Left hindlimb (tissue), 1 donor: Measurements from ENCODE around the gene PCED1B.
"Not testable (repeated sequence)": the region's sequence is repeated elsewhere in the genome, so short reads cannot be mapped to it uniquely, and the experiment has no call there.

Source experiments
- DNase-seq: peaks from one replicate; pipeline ENCODE4 v3.0.0-alpha.2; 2018

The PCED1B gene

DNA sequence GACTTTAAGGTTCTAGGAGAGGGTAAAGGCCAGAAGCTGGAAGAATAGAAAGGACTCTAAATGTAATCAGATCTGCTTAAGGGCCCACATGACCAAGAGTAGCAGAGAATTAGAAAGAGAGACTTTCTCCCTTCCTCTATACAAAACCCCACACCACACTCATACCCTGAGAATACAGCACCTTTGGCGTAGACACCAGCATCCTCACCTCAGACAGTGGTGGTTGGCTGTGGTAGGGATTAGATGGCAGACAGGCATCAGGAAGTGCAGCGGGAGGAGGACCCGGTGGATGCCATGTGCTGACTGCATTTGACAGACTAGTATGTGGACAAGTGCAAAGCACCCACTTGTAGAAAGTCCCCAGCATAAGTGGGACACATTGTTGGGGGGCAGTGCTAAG lies 98.6 kb downstream of the PCED1B start:
- no peak for DNase-seq

GRCh38 chr12:47182164-47182938 lies 102.9 kb downstream of the PCED1B start:
- not testable (repeated sequence) for DNase-seq

DNA sequence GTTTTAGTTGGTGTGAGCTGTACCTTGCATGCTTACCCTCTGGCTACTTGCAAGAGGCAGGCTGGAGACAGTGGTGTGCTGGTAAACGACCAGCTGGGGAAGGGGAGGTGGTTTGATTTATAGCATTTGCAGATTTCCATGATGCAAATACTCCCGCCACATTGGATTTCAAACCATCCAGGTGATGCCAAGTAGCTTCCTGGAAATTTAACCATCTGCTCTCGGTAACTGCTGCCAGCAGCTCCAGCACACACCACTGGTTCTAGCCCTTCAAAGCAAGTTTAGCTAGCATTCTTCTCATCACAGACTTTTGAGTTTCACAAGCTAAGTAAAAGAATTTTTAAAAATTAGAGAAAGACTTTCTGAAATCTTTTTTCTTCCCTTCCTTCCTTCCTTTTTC lies 104.8 kb downstream of the PCED1B start:
- no peak for DNase-seq

DNA sequence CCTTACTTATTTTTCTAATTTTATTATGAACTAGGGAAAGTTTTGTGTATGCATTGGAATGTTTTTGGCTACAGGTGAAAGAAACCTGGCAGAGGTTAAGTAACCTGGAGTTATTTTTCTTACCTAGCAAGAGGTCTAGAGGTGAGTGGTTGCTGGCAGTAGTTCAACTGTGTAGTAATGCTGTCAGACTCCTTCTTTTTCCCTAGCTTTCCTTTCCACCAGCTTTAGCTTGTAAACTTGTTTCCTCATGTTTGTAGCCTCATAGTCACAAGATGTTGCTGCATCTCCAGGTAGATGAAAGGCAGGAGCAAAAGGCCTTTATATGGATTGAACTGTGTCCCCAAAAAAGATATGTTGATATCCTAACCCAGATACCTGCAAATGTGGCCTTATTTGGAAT lies 105.4 kb downstream of the PCED1B start:
- no peak for DNase-seq

DNA sequence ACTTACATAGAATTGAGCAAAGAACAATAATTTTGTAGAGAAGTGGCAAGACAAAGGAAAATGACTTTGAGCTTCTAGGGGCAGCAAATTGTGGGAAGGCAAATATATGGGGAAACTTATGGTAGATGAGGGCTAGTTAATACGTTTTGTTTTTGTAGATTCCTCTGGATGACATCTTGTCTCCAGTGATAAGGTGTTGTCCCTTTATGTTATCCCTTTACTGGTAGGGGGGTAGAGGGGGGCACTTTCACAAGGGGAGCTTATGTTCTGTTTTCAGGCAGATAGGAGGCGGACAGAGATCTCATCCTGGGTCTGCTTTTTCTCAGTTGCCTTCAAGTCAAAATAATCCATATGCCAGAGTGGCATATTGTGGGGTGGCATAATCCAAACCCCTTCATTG lies 106.8 kb downstream of the PCED1B start:
- no peak for DNase-seq

GRCh38 chr12:47188576-47189441 lies 109.4 kb downstream of the PCED1B start:
- DNase-seq: no peak

- DNase-seq: no peak
These were observed 110.3 kb downstream of the PCED1B start for GRCh38 chr12:47189728-47190127.

DNA sequence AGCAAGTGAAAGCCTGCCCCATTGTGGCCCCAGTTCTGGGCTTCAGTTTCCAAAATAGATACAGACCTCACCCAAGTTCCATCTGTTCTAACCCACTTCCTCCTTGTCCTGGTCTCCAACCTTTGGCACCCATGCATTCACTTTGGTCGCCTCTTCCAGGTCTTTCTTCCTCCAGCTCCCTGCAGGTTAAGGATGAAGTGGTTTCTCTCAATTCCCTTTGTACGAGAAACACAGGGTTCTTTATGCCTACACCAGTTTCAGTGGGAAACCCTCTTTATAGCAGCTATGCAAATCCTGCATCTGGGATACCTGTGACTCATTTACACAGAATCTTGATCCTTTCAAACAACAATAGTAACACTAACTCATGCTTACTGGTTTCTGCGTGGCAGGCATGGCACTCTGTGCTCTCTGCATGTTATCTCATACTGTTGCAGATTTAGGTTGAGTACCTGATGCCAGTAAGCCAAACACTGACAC lies 110.9 kb downstream of the PCED1B start:
- DNase-seq: no peak

DNA sequence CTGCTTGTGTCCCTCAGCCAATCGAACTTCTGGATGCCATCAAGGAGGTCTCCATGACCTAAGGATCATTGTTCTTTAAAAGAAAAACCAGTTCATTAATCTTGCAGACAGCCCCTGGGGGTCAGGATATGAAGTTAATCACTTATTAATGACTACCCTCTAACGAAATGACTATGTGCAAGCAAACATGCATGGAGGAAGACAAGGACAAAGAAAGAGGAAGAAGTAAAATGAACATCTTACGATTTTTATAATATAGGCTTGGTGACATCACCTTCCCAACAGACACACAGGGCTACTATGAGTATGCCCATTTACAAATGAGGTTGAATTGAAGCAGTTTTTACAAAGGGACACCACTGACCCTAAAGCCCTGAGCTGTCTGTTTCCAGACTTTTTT lies 111.5 kb downstream of the PCED1B start:
- no peak for DNase-seq

GRCh38 chr12:47192051-47192450 lies 112.6 kb downstream of the PCED1B start:
- DNase-seq: no peak

- no peak for DNase-seq
These were observed 113.6 kb downstream of the PCED1B start for GRCh38 chr12:47193066-47193465.

DNA sequence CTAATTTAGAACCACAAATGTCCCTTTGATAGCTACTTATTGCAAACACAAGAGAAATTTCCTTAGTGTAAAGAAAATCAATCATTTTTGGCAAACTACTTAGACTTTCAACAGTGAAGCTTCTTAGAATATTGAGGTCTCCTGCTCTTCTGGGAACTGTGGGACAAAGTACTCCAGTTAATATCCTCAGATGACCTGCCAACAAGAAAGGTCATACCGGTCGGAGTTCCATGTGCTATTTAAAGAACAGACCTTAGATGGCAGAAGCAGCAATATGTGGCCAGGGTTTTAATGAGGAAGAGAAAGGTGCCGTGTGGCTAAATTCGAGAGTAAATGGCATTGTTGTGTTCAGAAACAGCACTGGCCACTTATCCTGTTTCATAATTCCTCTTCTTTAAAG lies 115.1 kb downstream of the PCED1B start:
- no peak for DNase-seq

- no peak for DNase-seq
These were observed 121.0 kb downstream of the PCED1B start for GRCh38 chr12:47200446-47200845.

- not testable (repeated sequence) for DNase-seq
These were observed 121.8 kb downstream of the PCED1B start for GRCh38 chr12:47201190-47201589.

DNA sequence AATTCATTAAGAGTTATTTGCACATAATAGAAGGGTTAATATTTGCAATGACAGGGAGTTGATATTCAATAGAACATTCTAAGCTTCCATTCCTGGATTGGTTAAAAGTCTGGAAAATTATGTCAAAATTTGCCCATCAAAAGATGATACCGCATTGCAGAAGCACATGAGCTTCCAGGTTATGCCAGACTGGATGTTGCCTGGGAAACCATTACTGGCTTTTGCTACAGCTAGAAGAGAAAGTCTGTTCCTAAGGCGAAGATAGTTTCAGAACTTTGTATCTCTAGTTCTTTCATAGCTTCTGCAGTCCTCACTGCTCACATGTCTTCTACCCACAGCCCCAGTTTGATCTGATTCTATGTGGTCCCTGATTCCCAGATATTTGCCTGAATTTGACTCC lies 122.8 kb downstream of the PCED1B start:
- DNase-seq: no peak

DNA sequence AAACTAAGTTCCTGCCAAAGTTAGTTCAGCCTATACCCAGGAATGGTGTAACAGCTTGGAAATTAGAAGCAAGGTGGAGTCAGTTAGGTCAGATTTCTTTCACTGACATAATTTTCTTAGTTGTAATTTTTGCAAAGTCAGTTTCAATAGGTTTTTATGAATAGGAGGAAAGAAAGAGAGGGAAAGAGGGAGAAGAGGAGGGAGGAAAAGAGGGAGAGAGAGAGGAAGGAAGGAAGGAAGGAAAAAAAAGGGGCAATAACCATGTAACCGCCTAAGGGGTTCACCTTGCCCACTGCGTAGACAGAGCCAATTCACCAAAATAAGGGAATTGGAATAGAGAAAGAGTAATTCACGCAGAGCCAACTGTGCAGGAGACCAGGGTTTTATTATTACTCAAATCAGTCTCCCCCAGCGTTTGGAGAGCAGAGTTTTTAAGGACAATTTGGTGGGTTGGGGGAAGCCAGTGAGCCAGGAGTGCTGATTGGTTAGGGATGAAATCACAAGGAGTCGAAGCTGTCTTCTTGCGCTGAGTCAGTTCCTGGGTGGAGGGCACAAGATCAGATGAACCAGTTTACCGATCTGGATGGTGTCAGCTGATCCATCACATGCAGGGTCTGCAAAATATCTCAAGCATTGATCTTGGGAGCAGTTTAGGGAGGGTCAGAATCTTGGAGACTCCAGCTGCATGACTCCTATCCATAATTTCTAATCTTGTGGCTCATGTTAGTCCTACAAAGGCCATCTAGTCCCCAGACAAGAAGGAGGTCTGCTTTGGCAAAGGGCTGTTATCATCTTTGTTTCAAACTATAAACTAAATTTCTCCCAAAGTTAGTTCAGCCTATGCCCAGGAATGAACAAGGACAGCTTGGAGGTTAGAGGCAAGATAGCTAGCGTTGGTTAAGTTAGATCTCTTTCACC lies 126.4 kb downstream of the PCED1B start:
- no peak for DNase-seq

GRCh38 chr12:47206450-47207339 lies 127.3 kb downstream of the PCED1B start:
- DNase-seq: no peak

DNA sequence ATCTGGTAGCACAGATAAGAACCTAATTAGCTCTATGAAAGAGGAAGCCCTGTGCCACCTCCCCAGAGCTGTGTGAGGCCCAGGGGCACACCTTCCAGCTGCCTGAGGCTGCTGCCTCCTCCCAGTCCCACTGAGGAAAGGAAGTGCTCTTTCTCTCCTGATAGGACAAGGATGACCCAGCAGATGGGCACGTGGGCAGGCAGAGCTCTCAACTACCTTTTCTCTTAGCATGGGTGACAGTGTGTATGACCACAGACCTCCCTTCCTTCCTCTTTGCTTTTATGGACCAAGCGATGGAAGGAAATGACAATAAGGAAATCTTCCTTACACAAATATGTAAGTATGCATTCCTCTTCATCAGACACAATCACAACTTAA lies 127.9 kb downstream of the PCED1B start:
- no peak for DNase-seq

DNA sequence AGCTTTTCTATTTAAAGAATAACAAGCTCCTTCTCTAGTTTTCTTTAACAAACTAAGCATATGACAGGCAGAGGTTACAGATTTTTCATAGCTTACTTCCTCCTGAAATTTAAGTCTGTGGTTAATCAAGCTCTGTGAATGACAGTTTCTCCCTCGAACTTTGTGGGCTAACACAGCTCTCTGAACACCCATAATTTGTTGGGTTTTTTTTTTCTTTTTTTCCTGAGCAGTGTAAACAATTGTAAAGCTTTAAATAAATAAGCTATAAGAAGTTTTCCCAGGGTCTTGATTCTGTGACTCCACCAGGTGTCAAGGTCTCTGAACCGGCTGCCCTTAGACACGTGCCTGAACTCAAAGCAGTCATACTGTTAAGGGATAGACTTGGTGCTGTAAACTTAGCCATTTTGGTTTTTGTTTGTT lies 128.4 kb downstream of the PCED1B start:
- DNase-seq: no peak

GRCh38 chr12:47209014-47209413 lies 129.6 kb downstream of the PCED1B start:
- no peak for DNase-seq

- no peak for DNase-seq
These were observed 131.4 kb downstream of the PCED1B start for GRCh38 chr12:47210776-47211175.

GRCh38 chr12:47212701-47213039 lies 133.2 kb downstream of the PCED1B start:
- no peak for DNase-seq
